Measurements from ENCODE around the gene ACTG1. TPM values are rescaled to one million over a fixed set of nuclear protein-coding genes. Genes with fewer than 3 reads are reported as not detected.
A peak's percentile ranks its signal among the peaks of the same experiment; 100 is the strongest.

ACTG1 gene
- total and polyA plus RNA-seq, 7 donors = 150 to 620 (median 405) TPM

- WGBS, 3 donors = 67 to 80% (median 75%) methylated on average over 20 to 21 of the region's 21 CpGs
- Histone ChIP-seq H3K27me3 (ENCODE audit: insufficient read depth in 3 of 3, low read length in 2 of 3) (peaks cover 0 to 56% (median 6%) of the 10 kb centered on the region in 3 donors), H3K27ac (no peak overlapping the region), H3K36me3 (ENCODE audit: insufficient read depth in 1 of 2, low read depth in 1 of 2) (no peaks in the 10 kb centered on the region), H3K4me3 (no peak overlapping the region), H3K9me3 (no peaks in the 10 kb centered on the region), H3K4me1 (peaks cover 11% of the 10 kb centered on the region)
- DNase-seq (no peak), ATAC-seq (peak; percentile 26 to 72 (median 56))
- intact Hi-C loops (cut with DNase I) = no loop called here
- TF ChIP-seq, protein P1, sequence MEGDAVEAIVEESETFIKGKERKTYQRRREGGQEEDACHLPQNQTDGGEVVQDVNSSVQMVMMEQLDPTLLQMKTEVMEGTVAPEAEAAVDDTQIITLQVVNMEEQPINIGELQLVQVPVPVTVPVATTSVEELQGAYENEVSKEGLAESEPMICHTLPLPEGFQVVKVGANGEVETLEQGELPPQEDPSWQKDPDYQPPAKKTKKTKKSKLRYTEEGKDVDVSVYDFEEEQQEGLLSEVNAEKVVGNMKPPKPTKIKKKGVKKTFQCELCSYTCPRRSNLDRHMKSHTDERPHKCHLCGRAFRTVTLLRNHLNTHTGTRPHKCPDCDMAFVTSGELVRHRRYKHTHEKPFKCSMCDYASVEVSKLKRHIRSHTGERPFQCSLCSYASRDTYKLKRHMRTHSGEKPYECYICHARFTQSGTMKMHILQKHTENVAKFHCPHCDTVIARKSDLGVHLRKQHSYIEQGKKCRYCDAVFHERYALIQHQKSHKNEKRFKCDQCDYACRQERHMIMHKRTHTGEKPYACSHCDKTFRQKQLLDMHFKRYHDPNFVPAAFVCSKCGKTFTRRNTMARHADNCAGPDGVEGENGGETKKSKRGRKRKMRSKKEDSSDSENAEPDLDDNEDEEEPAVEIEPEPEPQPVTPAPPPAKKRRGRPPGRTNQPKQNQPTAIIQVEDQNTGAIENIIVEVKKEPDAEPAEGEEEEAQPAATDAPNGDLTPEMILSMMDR (IDR thresholded peaks at IDR 0.05) = no peak
Measured at GRCh38 chr17:81526662-81527571, 14.3 kb upstream of the ACTG1 start.

- Histone ChIP-seq H3K36me3 (ENCODE audit: insufficient read depth in 1 of 2, low read depth in 1 of 2) (no peaks in the 10 kb centered on the region), H3K4me1 (peaks cover 15% of the 10 kb centered on the region), H3K9me3 (no peaks in the 10 kb centered on the region), H3K27ac (no peak overlapping the region), H3K4me3 (no peak overlapping the region), H3K27me3 (ENCODE audit: insufficient read depth in 3 of 3, low read length in 2 of 3) (peaks cover 0 to 56% (median 6%) of the 10 kb centered on the region in 3 donors)
- DNase-seq (no peak), ATAC-seq (no peak)
- 78 to 91% (median 90%) methylated on average over 8 of the region's 8 CpGs for WGBS, 3 donors
- TF ChIP-seq, protein P1 (IDR thresholded peaks at IDR 0.05) = no peak
- intact Hi-C loops (cut with DNase I) = no loop called here
Measured at GRCh38 chr17:81524865-81525159, 12.2 kb upstream of the ACTG1 start.

GRCh38 chr17:81524039-81524864 is 11.7 kb upstream of the ACTG1 start:
- intact Hi-C loops (cut with DNase I) = no loop called here
- 42 to 56% (median 52%) methylated on average over 18 of the region's 18 CpGs for WGBS, 3 donors

GRCh38 chr17:81523402-81524038 is 10.9 kb upstream of the ACTG1 start:
- peaks cover 28% of the 10 kb centered on the region for H3K4me1 ChIP-seq
- ATAC-seq = no peak
- 17 to 29% (median 19%) methylated on average over 16 to 17 of the region's 17 CpGs for WGBS, 3 donors

More at GRCh38 chr17:81524039-81524864, 11.7 kb upstream of the ACTG1 start:
- DNase-seq (no peak), ATAC-seq (no peak)
- Histone ChIP-seq H3K4me1 (peaks cover 20% of the 10 kb centered on the region), H3K27ac (no peak overlapping the region), H3K9me3 (no peaks in the 10 kb centered on the region), H3K27me3 (ENCODE audit: insufficient read depth in 3 of 3, low read length in 2 of 3) (peaks cover 0 to 57% (median 7%) of the 10 kb centered on the region in 3 donors), H3K4me3 (no peak overlapping the region), H3K36me3 (ENCODE audit: insufficient read depth in 1 of 2, low read depth in 1 of 2) (no peaks in the 10 kb centered on the region)
- TF ChIP-seq, protein P1 (IDR thresholded peaks at IDR 0.05) = no peak

More at GRCh38 chr17:81523402-81524038, 10.9 kb upstream of the ACTG1 start:
- peak in 1 of 2 donors; percentile 28 for DNase-seq
- Histone ChIP-seq H3K9me3 (no peaks in the 10 kb centered on the region), H3K36me3 (ENCODE audit: insufficient read depth in 1 of 2, low read depth in 1 of 2) (no peaks in the 10 kb centered on the region), H3K27ac (no peak overlapping the region), H3K4me3 (no peak overlapping the region), H3K27me3 (ENCODE audit: insufficient read depth in 3 of 3, low read length in 2 of 3) (peaks cover 0 to 55% (median 9%) of the 10 kb centered on the region in 3 donors)
- TF ChIP-seq, protein P1 (IDR thresholded peaks at IDR 0.05) = no peak
- intact Hi-C loops (cut with DNase I) = no loop called here

Data from psoas muscle (tissue), 8 donors.